Endometrial microvascular endothelial cells (primary cell): Measurements from ENCODE around the gene NOS1. TPM values are rescaled to one million over a fixed set of nuclear protein-coding genes. Genes with fewer than 3 reads are reported as not detected.

ENCODE experiments used
- in situ Hi-C: cut with HindIII; loops from 2 replicates; pipeline ENCODE4 v1.10.0; 2017; ENCODE audit warnings: low sequenced_read_pairs, low pct_unique_long_range_greater_than_20kb; ENCODE audit errors: inconsistent ontology term
- total RNA-seq: library from RNA; depleted of rRNA; stranded (reverse); fragments of >200 nt; gene quantifications from one replicate; pipeline ENCODE4 v1.2.3, GENCODE V29; 2015; ENCODE audit errors: inconsistent ontology term

Gene NOS1
- total RNA-seq, 1 donor from 2014 or later, result not detected

DNA sequence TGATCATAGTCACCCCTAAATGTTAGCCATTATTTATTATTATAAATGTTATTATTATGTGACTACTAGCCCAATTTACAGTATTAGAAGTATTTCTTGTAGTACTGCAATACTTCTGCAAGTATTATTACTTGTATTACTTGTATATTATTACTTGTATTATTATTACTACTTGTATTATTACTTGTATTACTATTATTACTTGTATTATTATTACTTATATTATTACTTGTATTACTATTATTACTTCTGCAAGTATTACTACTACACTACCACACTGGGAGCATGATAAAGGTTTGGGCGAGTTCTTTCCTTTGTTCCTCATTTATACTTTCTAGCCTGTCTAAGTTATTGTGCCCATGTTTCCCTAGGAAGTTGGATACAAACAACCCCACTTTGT lies 67.9 kb downstream of the NOS1 start:
- in situ Hi-C loops, result no loop called here

DNA sequence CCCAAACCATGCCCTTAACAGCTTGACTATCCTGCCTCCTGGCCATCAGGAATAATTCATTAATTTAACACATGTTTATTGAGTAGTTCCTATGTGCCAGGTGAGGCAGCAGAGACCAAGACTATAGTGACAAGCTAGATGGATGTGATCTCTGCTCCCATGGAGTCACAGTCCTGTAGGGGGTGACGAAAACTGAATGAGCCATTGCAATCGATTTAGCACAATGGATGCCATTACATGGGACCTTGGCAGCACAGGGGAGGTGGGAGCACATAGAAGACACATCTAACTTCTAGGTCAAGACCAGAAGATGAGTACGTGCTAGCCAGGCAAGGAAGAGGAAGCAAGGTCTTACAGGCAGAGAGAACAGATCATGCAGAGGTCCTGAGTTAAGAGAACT lies 68.7 kb downstream of the NOS1 start:
- in situ Hi-C loops, result no loop called here

DNA sequence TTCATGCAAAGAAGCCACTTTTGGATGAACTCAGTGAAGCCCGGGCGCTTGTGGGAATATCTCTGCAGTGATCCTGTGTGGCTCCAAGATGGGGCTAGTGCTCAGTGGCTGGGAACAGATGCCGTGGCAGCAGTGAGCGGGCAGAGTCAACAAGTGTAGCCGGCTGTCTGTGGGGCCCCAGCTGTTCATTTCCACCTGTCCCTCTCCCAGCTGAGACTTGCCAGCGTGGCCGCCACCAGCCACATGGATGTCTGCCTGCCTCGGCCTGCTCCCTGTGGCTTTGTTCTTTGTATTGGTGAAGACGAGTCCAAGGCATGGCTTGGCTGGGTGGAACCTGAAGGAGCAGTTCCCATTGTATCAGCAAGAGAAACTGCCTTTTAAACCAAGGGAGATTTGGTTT lies 77.3 kb downstream of the NOS1 start:
- in situ Hi-C loops, result no loop called here

DNA sequence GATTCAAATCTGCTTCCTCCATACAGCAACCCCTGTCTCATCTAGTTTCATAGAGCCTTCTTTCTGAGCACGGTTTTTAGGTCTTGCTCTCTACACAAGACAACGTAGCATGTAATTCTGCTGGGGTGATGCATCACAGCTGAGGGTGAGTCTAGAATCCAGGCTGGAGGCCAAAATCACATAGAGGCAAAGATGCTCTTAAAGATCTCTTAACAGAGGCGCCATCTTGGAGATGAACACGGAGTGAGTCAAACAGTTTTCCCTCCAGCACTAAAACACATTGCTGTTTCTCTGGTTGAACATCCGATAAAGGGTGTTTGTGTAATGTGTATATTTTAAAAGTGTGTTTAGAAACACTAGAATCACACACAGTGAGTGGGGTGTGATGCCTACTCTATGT lies 78.9 kb downstream of the NOS1 start:
- in situ Hi-C loops, result no loop called here

DNA sequence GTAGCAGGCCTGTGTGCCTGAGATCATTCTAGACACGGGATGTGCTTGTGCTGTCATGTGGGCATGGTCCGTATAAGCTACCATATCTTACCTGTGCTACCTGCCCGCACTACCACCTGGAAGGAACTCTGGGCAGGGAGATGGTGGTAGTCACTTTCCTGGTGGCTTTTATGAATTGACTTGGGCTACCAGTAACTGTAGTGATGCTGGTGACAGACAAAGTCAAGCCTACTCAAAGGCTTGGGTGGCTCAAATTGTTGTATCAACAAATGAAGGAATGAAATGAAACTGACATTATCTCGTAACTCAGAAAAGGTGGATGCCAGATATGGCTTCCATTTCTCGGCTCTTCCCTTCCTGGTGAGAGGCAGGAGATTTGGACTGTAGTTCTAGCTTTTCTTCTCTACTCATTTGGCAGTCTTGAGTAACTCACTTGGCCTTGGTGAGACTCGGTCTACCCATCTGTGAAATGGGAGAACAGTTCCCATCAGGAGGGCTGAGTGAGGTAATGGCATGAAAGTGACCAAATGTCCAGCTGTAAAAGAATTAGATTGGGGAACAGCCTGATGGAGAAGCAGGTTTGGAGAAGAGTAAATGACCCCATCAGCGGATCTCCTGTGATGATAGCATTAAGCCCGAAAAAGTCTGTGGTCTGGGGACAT lies 81.3 kb downstream of the NOS1 start:
- in situ Hi-C loops, result no loop called here

DNA sequence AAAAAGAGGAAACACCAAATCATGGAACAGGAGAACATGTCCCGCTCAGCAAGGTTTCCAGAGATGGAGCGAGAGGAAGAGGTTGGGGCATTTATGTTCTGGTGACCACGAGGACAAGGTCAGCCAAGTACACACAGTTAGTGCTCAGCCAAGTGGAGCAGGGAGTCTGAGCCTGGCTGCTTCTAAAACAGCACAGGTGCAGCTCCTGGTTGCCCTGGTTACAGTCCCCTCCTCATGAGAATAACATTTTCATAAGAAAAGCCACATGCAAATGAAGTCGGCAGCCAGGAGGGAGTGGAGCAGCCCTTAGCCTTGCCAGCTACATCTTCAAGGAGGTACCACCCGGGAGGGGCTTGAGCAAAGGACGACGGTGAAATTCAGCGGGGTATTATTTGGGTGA lies 81.8 kb downstream of the NOS1 start:
- in situ Hi-C loops, result no loop called here

DNA sequence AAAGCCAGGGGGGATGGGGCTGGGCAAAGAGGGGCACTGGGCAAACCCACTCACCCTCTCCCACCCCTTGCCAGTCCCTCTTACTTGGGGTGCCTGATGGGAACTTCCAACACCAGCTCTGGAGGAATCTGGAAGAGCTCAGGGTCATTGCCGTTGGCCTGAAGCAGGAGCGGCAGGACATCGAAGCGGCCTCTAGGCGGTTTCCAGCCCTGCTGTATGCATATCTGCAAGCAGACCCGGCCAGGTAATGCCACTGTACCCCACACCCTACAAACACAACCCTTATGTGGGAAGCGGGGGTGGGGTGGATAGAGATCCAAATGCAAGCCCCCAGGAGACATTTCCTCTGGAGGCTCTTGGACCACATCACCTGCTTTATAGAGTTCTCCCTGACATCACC lies 83.6 kb downstream of the NOS1 start:
- in situ Hi-C loops, result no loop called here

DNA sequence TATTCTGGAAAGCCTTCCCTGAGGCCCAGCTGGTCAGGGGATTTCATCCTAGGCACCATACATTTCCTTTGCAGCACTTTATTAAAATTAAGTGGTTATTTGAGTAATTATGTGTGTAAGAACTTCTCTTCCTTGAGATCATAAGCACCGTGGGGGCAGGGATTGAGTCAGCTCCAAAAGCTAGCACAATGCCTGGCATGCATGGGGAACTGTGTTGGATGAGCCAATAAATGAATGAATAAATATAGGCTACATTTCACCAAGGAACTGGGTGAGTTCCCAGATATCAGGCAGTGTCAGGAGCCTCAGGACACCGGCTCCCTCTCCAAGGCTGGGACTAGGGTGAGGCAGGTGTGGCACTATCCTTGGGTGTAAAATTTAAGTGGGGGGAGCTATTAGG lies 88.3 kb downstream of the NOS1 start:
- in situ Hi-C loops, result no loop called here

DNA sequence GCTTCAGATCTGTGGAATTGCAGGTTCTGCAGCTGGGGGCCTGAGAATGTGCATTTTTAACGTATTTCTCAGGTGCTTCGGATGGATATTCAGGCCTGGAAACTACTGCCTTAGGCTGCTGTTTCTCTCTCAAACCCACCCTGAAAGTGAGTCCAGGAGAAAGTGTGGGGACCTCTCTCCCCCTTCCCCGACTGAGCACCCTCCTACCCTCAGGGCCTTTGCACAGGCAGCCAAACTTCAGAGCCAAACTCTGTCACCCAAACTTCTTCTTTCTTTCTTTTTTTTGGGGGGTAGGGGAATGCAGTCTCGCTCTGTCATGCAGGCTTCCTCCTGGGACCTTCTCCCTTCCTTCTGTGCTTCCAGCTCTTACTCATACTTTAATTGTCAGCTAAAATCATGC lies 88.7 kb downstream of the NOS1 start:
- in situ Hi-C loops, result no loop called here

DNA sequence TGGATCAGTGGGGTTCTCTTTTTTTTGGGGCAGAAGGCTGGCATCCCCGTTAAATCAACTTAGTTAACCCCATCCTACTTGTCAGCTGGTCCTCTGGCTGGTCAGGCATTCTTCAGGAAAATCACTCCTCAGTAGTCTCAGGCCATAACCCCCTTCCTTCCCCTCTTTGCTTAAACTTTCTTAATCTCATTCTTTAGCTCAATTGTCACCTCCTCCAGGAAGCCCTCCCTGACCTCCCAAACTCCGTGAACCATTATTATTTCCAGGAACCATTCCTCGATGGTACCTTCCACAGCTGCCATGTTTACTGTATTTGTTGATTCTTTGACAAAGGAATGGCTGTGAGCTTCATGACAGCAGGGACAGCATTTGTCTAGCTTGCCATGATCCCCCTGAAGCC lies 98.7 kb downstream of the NOS1 start:
- in situ Hi-C loops, result no loop called here

DNA sequence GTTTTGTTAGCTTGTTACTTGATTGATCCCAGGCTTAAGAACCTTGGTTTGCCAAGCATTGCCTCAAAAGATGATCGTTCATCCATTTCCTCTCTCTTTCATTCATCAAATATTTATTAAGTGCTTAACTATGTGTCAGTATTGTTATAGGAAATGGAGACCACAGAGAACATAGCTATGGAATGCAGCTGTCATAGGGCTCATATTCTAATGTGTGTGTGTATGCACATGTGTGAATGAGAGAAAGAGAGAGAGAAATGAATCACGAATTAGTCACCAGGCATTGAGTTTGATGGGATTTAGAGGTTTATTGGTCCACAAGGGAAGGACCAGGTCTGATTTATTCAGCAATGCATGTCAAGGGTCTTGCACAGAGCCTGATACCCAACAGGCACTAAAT lies 100.2 kb downstream of the NOS1 start:
- in situ Hi-C loops, result no loop called here

DNA sequence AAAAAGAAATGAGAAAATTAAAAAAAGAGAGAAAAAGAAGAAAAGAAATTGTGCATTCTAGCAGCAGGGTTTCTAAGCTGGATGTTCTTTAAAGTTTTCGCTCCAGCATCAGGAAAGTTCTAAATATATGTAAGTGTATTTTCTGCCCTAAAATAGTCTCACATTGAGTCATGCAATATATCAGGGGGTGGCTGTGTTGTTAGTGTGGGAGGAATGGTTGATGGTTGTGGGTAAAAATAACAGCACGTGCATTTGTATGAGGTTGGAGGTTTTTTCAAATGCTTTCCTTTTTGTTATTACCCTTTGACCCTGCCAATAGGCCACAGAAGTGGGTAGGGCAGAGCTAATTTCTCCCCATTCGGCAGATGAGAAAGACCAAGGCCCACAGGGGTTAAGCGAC lies 106.0 kb downstream of the NOS1 start:
- in situ Hi-C loops, result no loop called here

DNA sequence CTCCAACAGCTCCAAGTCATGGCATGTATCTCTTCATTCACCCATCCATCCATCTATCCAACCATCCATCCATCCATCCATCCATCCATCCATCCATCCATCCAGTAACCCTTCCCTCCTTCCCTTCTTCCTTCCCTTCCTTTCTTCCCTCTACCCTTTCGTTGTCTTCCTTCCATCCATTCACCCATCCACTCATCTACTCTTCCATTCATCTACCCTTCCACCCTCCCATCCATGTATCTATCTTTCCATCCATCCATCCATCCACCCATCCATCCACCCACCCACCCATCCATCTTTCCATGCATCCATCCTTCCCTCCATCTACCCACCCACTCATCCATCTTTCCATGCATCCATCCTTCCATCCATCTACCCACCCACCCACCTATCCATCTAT lies 117.9 kb downstream of the NOS1 start:
- in situ Hi-C loops, result no loop called here

DNA sequence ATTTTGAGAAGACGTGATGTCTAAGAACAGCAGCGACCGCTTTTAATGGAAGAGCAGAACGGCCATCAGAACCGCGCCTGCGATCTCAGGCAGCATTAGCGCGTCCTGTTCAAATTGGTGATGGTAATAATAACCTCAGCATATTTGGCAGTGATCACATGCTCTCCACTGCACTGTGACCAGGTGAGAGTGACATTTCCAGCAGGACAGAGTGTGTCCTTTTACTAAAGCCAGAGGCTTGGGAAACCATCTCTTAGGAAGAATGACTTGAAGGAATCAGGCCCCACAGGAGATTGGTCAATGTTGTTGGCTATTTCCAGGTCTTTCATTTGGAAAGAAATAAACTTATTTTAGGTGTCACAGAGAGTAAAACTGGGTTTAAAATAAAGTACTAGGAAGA lies 119.7 kb downstream of the NOS1 start:
- in situ Hi-C loops, result no loop called here

DNA sequence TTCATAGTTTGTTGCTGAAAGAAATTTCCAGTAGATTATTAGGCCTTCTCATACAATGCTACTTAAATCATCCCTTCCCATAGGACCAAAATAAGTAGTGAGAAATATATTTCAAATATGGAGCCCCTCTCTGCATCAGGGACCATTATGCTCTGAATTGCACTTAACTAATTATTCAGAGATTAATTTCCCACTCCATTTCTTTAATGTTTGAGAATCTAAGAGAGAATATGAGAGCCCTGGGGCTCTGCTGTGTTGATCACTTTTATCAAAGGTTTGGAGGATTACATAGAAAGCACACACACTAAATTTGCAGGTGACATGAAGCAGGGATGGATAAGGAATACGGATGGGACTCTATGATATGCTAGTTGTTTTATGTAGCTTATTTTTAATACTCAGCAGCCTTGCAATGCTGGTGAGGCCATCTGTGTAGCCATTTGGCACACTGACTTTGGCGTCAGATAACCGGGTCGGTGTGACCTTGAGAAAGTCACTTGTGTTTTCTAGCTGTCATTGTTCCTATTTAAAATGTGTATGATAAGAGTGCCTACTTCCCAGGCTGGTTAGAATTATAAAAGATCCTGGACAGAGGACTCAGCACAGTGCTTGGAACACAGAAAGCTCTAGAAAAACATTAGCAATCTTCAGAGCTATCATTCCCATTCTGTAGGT lies 121.2 kb downstream of the NOS1 start:
- in situ Hi-C loops, result no loop called here

DNA sequence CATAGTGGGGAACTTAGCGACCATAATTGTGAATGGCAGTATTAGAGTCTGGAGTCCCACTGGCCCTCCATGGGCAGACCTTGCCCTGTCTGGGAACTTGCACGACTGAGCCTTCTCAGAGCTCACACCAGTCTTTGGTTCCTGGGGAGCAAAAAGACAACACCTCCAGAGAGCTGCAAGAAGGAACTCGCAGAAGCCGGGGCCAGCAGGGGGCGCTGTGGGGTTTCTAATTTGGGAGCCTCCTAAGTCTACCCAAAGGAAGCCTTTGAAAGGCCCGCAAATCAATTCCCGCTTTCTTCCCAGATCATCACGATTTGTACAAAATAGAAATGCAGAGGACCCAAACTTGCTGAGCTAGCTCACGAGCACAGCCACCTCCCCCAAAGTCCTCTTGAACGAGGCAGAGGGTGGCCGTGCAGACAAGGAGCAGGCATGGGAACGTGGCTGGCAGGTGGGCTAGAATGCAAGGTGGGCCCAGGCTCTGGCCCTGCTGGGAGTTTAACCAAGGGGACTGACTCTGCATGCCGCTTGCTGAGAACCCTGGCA lies 124.9 kb downstream of the NOS1 start:
- in situ Hi-C loops, result no loop called here

DNA sequence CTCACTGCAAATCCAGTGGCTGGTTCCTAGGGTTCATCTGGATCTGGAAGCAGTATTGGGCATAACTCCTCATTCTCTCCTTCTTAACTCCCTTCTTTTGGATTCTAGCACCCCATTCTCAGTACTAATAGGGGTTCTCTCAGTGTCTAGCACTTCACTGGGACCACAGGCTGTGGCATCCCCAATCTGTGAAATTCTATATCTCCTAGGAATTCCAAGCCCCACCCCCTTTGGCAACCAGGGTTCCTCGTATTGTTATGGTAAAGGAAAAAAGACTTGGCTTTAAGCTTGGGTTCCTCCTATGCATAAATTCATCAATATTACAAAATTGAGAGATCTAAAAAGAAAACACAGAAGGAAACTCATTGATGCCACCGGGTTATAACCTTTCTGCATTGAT lies 126.2 kb downstream of the NOS1 start:
- in situ Hi-C loops, result no loop called here

DNA sequence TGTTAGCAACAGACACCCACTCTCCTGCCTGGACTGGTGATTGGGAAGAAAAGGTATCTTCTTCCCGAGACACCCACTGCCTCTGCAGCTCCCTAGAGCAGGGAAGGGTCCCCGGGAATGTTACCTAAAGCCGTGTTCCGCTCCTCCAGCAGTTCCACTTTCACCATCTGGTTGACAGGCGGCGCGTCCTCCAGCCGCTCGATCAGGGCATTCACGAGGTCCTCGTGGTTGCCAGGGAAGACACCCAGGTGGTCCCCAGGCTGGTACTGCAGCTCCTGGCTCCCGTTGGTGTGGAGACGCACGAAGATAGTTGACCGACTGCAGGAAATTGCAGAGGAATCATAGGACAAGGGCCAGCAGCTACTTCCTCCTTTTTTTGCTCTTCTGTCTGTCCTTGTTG lies 127.0 kb downstream of the NOS1 start:
- in situ Hi-C loops, result no loop called here

DNA sequence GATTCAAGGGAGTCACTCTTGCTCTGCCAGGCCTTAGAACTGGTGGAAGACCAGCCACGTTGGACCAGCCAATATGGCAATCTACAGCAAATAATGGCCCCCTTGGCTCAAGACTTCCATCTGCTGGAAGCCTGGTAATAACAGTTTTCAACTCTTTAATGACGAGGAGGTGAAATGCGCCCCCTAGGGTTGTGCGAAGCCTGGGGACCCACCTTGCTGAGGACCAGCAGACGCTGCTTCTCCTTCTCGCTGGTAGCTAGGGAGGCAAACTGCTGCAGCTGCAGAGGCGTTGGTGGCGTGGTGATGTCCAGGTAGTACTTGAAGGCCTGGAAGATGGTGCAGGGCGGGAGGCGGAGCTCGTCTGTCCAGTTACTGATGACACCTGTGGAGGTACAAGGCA lies 129.7 kb downstream of the NOS1 start:
- in situ Hi-C loops, result no loop called here

DNA sequence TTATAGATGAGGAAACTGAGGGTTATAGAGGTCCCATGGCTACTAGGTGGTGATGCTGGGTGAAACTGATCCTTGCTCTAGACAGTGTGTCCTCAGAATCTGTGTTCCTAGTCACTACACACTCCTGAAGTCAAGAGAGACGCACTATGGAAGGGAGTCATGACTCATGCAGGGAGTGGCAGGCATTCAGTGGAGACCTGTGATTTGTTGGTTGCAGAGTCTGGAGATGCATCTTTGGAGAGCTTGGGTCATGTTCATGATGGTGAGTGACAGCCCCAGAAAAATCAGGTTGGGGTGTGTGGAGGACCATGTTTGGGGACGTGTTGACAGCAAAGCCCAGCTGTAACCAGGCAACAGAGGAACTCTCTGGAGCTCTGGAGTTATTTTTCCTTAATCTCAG lies 133.2 kb downstream of the NOS1 start:
- in situ Hi-C loops, result no loop called here
